Astrocyte (in vitro differentiated cells and primary cell): ENCODE results near the gene POU2F3.

Source experiments
- EZH2 ChIP-seq: IDR thresholded peaks from 2 replicates; pipeline ENCODE4 v1.6.1; 2012; ENCODE audit warnings: mild to moderate bottlenecking, low read length, inconsistent platforms; ENCODE audit not compliant: insufficient read depth
- TF ChIP-seq, protein P1 (sequence below): IDR thresholded peaks from 2 replicates; pipeline ENCODE4 v1.5.1; 2011; ENCODE audit warnings: low read depth, mild to moderate bottlenecking, inconsistent platforms, low read length, moderate library complexity; ENCODE audit not compliant: insufficient read depth

DNA sequence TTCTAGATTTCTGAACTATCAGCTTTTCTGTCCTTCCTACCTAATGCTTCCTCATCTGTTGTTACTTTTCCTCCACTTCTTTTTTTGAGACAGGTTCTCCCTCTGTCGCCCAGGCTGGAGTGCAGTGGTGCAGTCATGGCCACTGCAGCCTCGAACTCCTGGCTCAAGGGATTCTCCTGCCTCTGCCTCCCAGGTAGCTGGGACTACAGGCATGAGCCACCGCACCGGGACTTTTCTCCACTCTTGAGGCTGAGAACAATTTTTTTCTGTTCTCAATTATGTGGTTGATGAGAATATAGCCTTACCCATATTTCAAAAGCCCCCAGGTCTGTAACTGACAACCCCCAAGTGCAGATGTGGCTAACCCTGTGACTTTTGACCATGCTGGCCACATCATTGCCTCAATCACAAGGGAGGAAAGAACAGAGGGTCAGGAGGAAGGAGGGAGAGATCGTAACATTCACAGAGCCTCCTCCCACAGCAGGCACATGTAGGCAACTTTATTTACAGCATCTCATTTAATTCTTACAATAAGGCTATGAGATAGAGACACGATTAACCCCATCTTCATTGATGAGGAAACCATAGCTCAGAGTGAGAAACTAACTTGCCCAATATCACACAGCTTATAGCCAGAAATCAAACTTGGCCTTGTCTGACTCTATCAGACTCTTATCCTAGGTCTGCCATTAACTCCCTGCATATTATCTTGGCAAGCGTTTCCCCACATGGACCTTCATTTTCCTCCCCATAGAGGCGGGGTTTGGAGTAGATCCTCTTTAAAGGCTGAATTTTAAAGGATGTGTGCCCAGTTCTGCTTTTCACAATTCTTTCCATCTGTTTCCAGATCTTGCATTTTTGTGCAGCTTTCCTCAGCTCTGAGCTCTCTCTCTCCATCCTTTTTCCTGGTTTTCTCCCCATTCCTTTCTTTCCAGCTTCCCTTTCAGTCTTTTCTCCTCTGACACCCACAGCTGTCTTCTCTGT is 9.6 kb downstream of the POU2F3 start:
- TF ChIP-seq, protein P1, sequence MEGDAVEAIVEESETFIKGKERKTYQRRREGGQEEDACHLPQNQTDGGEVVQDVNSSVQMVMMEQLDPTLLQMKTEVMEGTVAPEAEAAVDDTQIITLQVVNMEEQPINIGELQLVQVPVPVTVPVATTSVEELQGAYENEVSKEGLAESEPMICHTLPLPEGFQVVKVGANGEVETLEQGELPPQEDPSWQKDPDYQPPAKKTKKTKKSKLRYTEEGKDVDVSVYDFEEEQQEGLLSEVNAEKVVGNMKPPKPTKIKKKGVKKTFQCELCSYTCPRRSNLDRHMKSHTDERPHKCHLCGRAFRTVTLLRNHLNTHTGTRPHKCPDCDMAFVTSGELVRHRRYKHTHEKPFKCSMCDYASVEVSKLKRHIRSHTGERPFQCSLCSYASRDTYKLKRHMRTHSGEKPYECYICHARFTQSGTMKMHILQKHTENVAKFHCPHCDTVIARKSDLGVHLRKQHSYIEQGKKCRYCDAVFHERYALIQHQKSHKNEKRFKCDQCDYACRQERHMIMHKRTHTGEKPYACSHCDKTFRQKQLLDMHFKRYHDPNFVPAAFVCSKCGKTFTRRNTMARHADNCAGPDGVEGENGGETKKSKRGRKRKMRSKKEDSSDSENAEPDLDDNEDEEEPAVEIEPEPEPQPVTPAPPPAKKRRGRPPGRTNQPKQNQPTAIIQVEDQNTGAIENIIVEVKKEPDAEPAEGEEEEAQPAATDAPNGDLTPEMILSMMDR = no peak
- no peak for TF ChIP-seq EZH2
